Measurements from ENCODE around the gene GATAD1.
"Not testable (repeated sequence)": the region's sequence is repeated elsewhere in the genome, so short reads cannot be mapped to it uniquely, and the experiment has no call there.

GATAD1 gene

DNA sequence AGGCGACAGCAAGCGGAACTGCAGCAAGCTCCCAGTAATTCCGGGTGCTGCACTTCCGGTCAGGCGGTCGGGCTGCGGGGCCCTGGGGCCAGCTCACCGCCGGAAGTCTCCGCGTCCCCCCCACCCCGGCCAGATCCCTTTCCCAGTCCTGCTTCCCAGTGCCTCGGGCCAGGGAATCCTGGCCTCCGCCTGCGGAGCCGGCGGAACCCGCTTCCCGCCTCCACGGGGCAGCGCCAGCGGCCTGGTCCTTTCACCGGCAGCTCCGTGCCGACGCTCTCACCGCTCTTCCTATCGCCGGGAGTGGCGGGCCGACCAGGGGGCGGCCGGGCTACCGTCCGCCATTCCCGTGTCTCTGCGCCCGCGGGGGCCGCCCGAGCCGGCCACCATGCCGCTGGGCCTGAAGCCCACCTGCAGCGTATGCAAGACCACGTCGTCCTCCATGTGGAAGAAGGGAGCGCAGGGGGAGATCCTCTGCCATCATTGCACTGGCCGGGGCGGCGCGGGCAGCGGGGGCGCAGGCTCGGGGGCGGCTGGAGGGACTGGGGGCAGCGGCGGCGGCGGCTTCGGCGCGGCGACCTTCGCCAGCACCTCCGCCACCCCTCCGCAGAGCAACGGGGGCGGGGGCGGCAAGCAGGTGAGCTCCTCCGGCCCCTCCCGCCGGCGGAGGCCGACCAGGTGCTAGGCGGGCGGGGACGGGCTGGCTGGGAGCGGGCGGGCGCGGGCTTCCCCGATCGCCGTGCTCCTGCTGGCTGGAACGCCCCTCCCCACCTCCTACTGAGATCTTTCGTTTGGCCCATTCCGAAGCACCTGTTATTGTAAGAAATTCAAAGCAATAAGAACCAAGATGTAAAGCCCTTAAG lies at the start of gene GATAD1:
TSS of gene GATAD1 (plus strand) at position 138 of the 860 bp plus-strand sequence. CDS start at position 386, 248 bp downstream.
- peak; percentile 94 for DNase-seq (ENCODE audit: low read depth)

DNA sequence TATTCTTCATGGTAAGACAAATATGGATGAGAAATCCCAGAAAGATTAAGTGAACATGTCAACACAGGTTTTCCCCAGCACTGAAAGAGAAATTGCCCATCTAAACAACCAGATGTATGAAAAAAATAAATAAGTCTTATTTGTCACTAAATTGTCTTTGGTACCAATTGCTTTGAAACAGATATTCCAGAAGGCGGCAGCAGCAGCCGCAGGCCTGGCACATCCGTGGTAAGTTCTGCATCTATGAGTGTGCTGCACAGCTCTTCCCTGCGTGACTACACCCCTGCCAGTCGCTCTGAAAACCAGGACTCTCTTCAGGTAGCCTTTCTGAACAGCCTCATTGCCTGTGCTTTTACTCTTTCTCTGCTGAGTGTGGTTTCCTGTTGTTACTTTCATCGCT lies 49.7 kb upstream of the GATAD1 start:
- DNase-seq (ENCODE audit: low read depth): no peak

DNA sequence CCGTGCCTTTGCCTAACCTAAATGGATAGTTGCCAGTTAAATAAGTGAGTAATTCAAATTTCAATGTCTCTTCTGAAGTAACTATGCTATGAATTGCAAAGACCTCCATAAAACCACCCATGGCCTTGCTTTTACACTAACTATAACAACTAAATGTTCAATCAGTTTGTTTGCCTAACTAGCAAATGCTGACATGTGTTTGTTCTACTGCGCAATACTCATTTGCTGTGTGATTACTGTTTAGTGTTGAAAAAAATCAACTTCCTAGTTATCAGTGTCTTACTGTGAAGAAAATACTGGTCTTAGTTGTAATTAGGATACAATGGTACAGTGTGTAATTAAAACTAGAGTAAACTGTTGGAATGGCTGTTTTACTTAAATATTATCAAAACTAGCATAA lies 47.3 kb upstream of the GATAD1 start:
- no peak for DNase-seq (ENCODE audit: low read depth)

DNA sequence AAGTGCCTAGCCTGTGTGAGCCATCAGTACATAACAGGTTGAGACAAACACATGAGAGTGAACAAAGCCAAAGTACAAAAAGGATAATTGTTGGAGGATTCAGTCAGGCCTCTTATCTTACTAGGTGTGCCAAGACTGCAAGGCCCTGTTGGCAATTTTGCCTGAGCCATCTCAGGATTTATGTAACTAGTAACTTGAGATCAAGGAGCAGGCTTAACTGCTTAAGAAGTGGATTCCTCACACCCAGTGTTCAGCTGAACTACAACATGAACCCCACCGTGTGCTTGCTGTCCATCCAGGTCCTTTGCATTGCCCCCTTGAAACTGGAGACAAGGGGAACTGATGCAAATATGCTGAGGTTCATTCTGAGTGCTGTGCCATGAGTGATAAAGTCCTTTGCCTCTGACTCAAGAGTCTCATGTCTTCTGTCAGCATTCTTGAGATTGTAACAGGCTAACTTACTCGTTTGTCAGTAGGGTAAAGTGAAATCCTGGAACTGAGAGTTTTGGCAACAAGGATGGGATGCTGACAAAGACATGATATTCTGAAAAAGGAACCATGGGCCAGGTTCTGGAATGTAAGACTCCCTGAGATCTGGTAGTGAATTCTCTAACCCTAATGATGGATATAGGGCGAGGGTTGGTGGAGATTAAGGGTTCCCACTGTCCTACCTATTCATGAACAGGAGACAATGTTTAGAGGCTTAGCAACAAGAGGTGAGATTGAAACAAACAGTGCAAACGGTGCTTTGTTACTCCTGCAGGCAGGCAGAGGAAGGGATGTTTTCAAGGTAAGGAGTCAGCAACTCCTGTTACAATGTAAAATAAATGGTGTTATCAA lies 44.1 kb upstream of the GATAD1 start:
- peak; percentile 21 for DNase-seq (ENCODE audit: low read depth)

DNA sequence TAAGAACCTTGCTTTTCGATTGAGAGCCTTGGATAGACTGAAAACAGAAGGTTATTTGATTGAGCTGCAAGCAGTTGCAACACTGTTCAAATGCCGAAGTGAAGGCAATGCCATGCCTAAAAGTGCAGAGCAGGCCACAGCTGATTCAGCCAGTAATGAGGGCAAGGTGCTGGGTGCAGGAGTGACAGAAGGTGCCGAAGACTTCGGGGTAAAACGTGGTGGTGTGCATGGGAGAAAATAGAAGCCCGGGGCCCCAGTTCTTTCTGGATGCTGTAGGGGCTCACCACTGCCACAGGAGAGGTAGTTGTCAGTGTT lies 43.6 kb upstream of the GATAD1 start:
- no peak for DNase-seq (ENCODE audit: low read depth)

- DNase-seq (ENCODE audit: low read depth): peak; percentile 18
These were observed 43.1 kb upstream of the GATAD1 start for GRCh38 chr7:92404170-92404614.

GRCh38 chr7:92409357-92409756 lies 37.9 kb upstream of the GATAD1 start:
- DNase-seq (ENCODE audit: low read depth): no peak

GRCh38 chr7:92410162-92410561 lies 37.1 kb upstream of the GATAD1 start:
- not testable (repeated sequence) for DNase-seq (ENCODE audit: low read depth)

- DNase-seq (ENCODE audit: low read depth): no peak
These were observed 34.5 kb upstream of the GATAD1 start for GRCh38 chr7:92412745-92413144.

DNA sequence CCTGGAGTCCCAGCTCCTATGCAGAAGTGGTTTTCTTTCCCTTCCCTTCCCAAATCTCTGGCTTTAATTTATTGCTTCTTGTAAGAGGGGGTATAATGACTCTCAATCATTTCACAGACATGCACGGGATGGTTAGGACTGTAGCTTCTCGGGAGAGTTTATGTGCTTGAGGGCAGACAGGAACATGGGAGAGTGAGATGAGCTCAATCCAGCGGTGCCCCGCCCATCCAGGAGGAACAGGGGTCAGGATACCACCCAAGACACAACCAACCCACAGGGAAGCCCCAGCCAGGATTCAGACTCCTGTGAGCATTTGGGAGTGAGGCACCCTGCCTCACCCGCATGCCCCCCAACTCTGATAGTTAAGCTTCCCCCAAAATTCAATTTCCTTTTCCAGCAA lies 33.7 kb upstream of the GATAD1 start:
- no peak for DNase-seq (ENCODE audit: low read depth)

- DNase-seq (ENCODE audit: low read depth): no peak
These were observed 32.1 kb upstream of the GATAD1 start for GRCh38 chr7:92415225-92415624.

GRCh38 chr7:92417913-92418312 lies 29.4 kb upstream of the GATAD1 start:
- DNase-seq (ENCODE audit: low read depth): no peak

- no peak for DNase-seq (ENCODE audit: low read depth)
These were observed 25.4 kb upstream of the GATAD1 start for GRCh38 chr7:92421676-92422435.

- no peak for DNase-seq (ENCODE audit: low read depth)
These were observed 24.4 kb upstream of the GATAD1 start for GRCh38 chr7:92422926-92423325.

DNA sequence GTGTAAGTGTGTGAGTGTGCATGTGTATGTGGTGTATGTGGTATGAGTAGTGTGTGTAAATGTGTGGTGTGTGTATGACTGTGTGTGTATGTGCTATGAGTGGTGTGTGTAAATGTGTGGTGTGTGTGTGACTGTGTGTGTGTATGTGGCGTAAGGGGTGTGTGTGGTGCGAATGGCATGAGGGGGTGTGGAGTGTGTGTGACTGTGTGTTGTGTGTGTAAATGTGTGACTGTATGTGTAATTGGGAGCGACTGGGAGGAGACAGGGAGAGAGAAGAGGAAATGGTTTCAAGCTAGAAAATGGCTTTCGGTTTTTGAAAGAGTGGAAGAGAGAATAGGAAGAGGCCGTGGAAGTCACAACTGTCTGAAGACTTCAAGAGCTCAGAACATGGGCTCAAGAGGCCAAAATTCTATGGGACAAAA lies 23.6 kb upstream of the GATAD1 start:
- DNase-seq (ENCODE audit: low read depth): no peak

- no peak for DNase-seq (ENCODE audit: low read depth)
These were observed 21.9 kb upstream of the GATAD1 start for GRCh38 chr7:92425311-92425947.

DNA sequence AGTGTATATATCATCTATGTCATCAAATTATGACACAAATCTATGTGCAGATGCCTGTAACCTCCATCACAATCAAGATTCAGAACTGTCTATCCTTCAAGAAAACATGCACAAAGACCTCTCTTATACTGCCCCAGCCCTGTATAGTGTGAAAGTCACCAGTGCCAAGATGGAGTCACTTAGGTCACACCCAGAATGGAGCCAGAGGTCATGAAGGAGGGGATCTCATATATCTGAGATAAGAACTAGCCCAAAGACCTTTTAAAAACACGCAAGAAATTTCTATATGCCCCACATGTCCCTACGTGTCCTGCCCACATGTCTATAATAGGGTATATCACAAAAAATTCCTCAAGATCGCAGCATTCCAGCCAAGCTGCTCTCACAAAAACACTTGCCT lies 20.1 kb upstream of the GATAD1 start:
- no peak for DNase-seq (ENCODE audit: low read depth)

DNA sequence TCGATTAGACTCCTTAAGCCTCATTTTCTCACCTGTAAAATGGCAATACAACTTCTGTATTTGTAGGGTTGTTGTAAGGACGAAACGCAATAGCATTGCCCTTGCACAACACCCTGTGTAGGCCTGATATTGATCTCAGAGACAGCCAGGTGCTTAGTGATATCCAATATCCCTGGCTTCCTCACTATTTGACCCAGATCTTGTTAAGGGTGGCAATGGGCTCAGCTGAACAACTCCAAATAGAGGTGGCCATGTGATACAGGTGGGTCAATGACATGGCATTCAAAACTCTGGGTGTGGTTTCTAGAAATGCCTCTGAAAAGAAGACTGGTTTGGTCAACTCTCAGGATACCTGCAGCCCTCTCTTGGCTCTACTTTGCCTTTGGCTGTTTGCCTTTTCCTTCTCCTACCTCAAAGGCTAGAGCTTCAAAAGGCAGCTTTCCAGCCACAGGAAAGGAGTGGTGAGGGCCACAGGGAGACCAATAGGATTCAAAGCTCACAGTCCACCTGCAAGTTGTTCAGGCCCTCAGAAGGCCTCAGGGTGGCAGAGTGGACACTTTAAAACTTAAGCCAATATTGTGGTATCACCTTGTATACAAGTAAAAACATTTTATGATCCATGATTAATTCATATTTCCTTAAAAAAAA lies 14.9 kb upstream of the GATAD1 start:
- no peak for DNase-seq (ENCODE audit: low read depth)

- no peak for DNase-seq (ENCODE audit: low read depth)
These were observed 14.3 kb upstream of the GATAD1 start for GRCh38 chr7:92433019-92433418.

GRCh38 chr7:92435542-92435941 lies 11.7 kb upstream of the GATAD1 start:
- DNase-seq (ENCODE audit: low read depth): no peak
